Stimulated activated CD8-positive, alpha-beta memory T cell treated with anti-CD3 and anti-CD28 coated beads, Interleukin-7, amount 100 ng/mL, for 4 hours (primary cell): ENCODE measurements around the gene SLCO3A1.
"Not testable (repeated sequence)": the region's sequence is repeated elsewhere in the genome, so short reads cannot be mapped to it uniquely, and the experiment has no call there.

ENCODE experiments used
- DNase-seq, 2 donors: peaks; one replicate each; pipeline ENCODE4 v3.0.0-alpha.2; 2020; ENCODE audit warnings: low read depth in 2 of 2

The SLCO3A1 gene

GRCh38 chr15:91939403-91939831 is 85.9 kb downstream of the SLCO3A1 start:
- DNase-seq: no peak

GRCh38 chr15:91940496-91941381 is 87.2 kb downstream of the SLCO3A1 start:
- DNase-seq: no peak

GRCh38 chr15:91941871-91942658 is 88.6 kb downstream of the SLCO3A1 start:
- no peak for DNase-seq

GRCh38 chr15:91942720-91943394 is 89.3 kb downstream of the SLCO3A1 start:
- peak in 1 of 2 donors; percentile 14 for DNase-seq

GRCh38 chr15:91944331-91944730 is 90.8 kb downstream of the SLCO3A1 start:
- DNase-seq: no peak

GRCh38 chr15:91945385-91945784 is 91.9 kb downstream of the SLCO3A1 start:
- no peak for DNase-seq

- no peak for DNase-seq
Observed at GRCh38 chr15:91946075-91946474, 92.6 kb downstream of the SLCO3A1 start.

GRCh38 chr15:91946581-91947292 is 93.2 kb downstream of the SLCO3A1 start:
- DNase-seq: no peak

GRCh38 chr15:91947293-91947679 is 93.8 kb downstream of the SLCO3A1 start:
- no peak for DNase-seq

GRCh38 chr15:91947683-91948608 is 94.4 kb downstream of the SLCO3A1 start:
- no peak for DNase-seq

GRCh38 chr15:91949361-91949760 is 95.9 kb downstream of the SLCO3A1 start:
- DNase-seq: no peak

- no peak for DNase-seq
Observed at GRCh38 chr15:91950054-91950453, 96.5 kb downstream of the SLCO3A1 start.

- DNase-seq: no peak
Observed at GRCh38 chr15:91950631-91951329, 97.3 kb downstream of the SLCO3A1 start.

GRCh38 chr15:91952216-91952615 is 98.7 kb downstream of the SLCO3A1 start:
- no peak for DNase-seq

- no peak for DNase-seq
Observed at GRCh38 chr15:91953432-91953831, 99.9 kb downstream of the SLCO3A1 start.

- no peak for DNase-seq
Observed at GRCh38 chr15:91954292-91954691, 100.8 kb downstream of the SLCO3A1 start.

- DNase-seq: no peak
Observed at GRCh38 chr15:91956026-91956723, 102.7 kb downstream of the SLCO3A1 start.

GRCh38 chr15:91961357-91961756 is 107.8 kb downstream of the SLCO3A1 start:
- DNase-seq: no peak

- DNase-seq: not testable (repeated sequence)
Observed at GRCh38 chr15:91963747-91964146, 110.2 kb downstream of the SLCO3A1 start.
